NCI-H2081 treated with DMSO at 0.1 percent for 48 hours (cell line): Measurements from ENCODE around the gene NUP214.
"Not testable (repeated sequence)": the region's sequence is repeated elsewhere in the genome, so short reads cannot be mapped to it uniquely, and the experiment has no call there.

Experiments
- DNase-seq: peaks from one replicate; lab custom pipeline; 2025; lab: John Stamatoyannopoulos, UW

NUP214 gene

GRCh38 chr9:131161585-131161984 is 36.2 kb downstream of the NUP214 start:
- DNase-seq = no peak

- no peak for DNase-seq
Observed at GRCh38 chr9:131162886-131163285, 37.5 kb downstream of the NUP214 start.

- DNase-seq = no peak
Observed at GRCh38 chr9:131165523-131165922, 40.1 kb downstream of the NUP214 start.

GRCh38 chr9:131167146-131167692 is 41.8 kb downstream of the NUP214 start:
- peak; percentile 20 for DNase-seq

- no peak for DNase-seq
Observed at GRCh38 chr9:131167936-131168335, 42.5 kb downstream of the NUP214 start.

GRCh38 chr9:131169563-131170240 is 44.3 kb downstream of the NUP214 start:
- DNase-seq = no peak

- no peak for DNase-seq
Observed at GRCh38 chr9:131173995-131174394, 48.6 kb downstream of the NUP214 start.

- DNase-seq = no peak
Observed at GRCh38 chr9:131174681-131175239, 49.4 kb downstream of the NUP214 start.

- DNase-seq = no peak
Observed at GRCh38 chr9:131177898-131178297, 52.5 kb downstream of the NUP214 start.

- DNase-seq = peak; percentile 12
Observed at GRCh38 chr9:131178382-131178781, 53.0 kb downstream of the NUP214 start.

GRCh38 chr9:131178926-131179325 is 53.5 kb downstream of the NUP214 start:
- no peak for DNase-seq

- no peak for DNase-seq
Observed at GRCh38 chr9:131179561-131180219, 54.3 kb downstream of the NUP214 start.

- no peak for DNase-seq
Observed at GRCh38 chr9:131180454-131180853, 55.1 kb downstream of the NUP214 start.

GRCh38 chr9:131181091-131181681 is 55.8 kb downstream of the NUP214 start:
- no peak for DNase-seq

GRCh38 chr9:131185924-131186323 is 60.5 kb downstream of the NUP214 start:
- no peak for DNase-seq

- DNase-seq = no peak
Observed at GRCh38 chr9:131186622-131187021, 61.2 kb downstream of the NUP214 start.

- no peak for DNase-seq
Observed at GRCh38 chr9:131187957-131188356, 62.6 kb downstream of the NUP214 start.

- DNase-seq = no peak
Observed at GRCh38 chr9:131188976-131189375, 63.6 kb downstream of the NUP214 start.

GRCh38 chr9:131190191-131190590 is 64.8 kb downstream of the NUP214 start:
- no peak for DNase-seq

- not testable (repeated sequence) for DNase-seq
Observed at GRCh38 chr9:131191032-131191431, 65.6 kb downstream of the NUP214 start.

GRCh38 chr9:131191857-131192256 is 66.5 kb downstream of the NUP214 start:
- no peak for DNase-seq

GRCh38 chr9:131193051-131193450 is 67.7 kb downstream of the NUP214 start:
- no peak for DNase-seq

GRCh38 chr9:131194762-131195161 is 69.4 kb downstream of the NUP214 start:
- DNase-seq = no peak
